Liver (tissue), 9 donors: ENCODE measurements around the gene TXNDC11. TPM values are rescaled to one million over a fixed set of nuclear protein-coding genes. Genes with fewer than 3 reads are reported as not detected.

Experiments
- DNase-seq: peaks from one replicate; pipeline ENCODE4 v3.0.0-alpha.2; 2017; ENCODE audit warnings: low spot score
- H3K27ac ChIP-seq, 2 donors: one replicate each; pipeline ENCODE4 v1.7.0; 2013; ENCODE audit warnings: inconsistent platforms in 2 of 2, low read length in 2 of 2, control low read depth in 1 of 2, low read depth in 1 of 2, mild to moderate bottlenecking in 1 of 2
- H3K27me3 ChIP-seq, 4 donors: one replicate each; pipeline versions ENCODE4 v1.6.1 to v1.7.0; 2013; ENCODE audit warnings: low read length in 3 of 4, inconsistent platforms in 1 of 4, mild to moderate bottlenecking in 1 of 4, moderate library complexity in 1 of 4; ENCODE audit not compliant: control insufficient read depth in 4 of 4, insufficient read depth in 4 of 4
- H3K36me3 ChIP-seq, 4 donors: one replicate each; pipeline versions ENCODE4 v1.6.1 to v1.7.0; 2013; ENCODE audit warnings: low read length in 3 of 4, mild to moderate bottlenecking in 3 of 4, low read depth in 1 of 4, moderate library complexity in 1 of 4; ENCODE audit not compliant: control insufficient read depth in 4 of 4, insufficient read depth in 3 of 4
- H3K4me1 ChIP-seq, 4 donors: one replicate each; pipeline versions ENCODE4 v1.6.1 to v1.7.0; 2013; ENCODE audit warnings: low read length in 3 of 4, mild to moderate bottlenecking in 3 of 4, moderate library complexity in 1 of 4; ENCODE audit not compliant: control insufficient read depth in 4 of 4, insufficient read depth in 4 of 4
- H3K4me3 ChIP-seq, 3 donors: one replicate each; pipeline versions ENCODE4 v1.6.1 to v1.7.0; 2013; ENCODE audit warnings: low read length in 3 of 3, control low read depth in 1 of 3, low read depth in 1 of 3, mild to moderate bottlenecking in 1 of 3
- H3K9ac ChIP-seq, 2 donors: one replicate each; pipeline ENCODE4 v1.7.0; 2013; ENCODE audit warnings: low read length in 2 of 2, mild to moderate bottlenecking in 2 of 2, moderate library complexity in 2 of 2, control low read depth in 1 of 2, low read depth in 1 of 2
- H3K9me3 ChIP-seq, 4 donors: one replicate each; pipeline versions ENCODE4 v1.6.1 to v1.7.0; 2013; ENCODE audit warnings: low read length in 3 of 4; ENCODE audit not compliant: control insufficient read depth in 4 of 4
- EGR1 ChIP-seq, 2 donors: IDR thresholded peaks; 2 replicates each; pipeline ENCODE4 v1.6.1; 2016 to 2018; ENCODE audit warnings: antibody characterized with exemption in 2 of 2, low read depth in 2 of 2
- FOXA2 ChIP-seq: IDR thresholded peaks from 2 replicates; pipeline ENCODE4 v1.6.1; 2016; ENCODE audit warnings: antibody characterized with exemption
- GABPA ChIP-seq, 2 donors: IDR thresholded peaks in 1 of 2; conservative IDR thresholded peaks in 1 of 2; 2 replicates each; pipeline ENCODE4 v1.6.1; 2016; ENCODE audit warnings: antibody characterized with exemption in 2 of 2, mild to moderate bottlenecking in 1 of 2, moderate library complexity in 1 of 2
- HNF4A ChIP-seq, 2 donors: conservative IDR thresholded peaks; 2 replicates each; pipeline ENCODE4 v1.6.1; 2016; ENCODE audit warnings: antibody characterized with exemption in 2 of 2, mild to moderate bottlenecking in 2 of 2
- HNF4G ChIP-seq: IDR thresholded peaks from 2 replicates; pipeline ENCODE4 v1.6.1; 2016; ENCODE audit warnings: antibody characterized with exemption
- JUND ChIP-seq, 2 donors: IDR thresholded peaks; 2 replicates each; pipeline ENCODE4 v1.6.1; 2016; ENCODE audit warnings: antibody characterized with exemption in 2 of 2
- NR2F2 ChIP-seq: IDR thresholded peaks from 2 replicates; pipeline ENCODE4 v1.6.1; 2016; ENCODE audit warnings: antibody characterized with exemption
- RAD21 ChIP-seq, 2 donors: IDR thresholded peaks; 2 replicates each; pipeline ENCODE4 v1.6.1; 2016; ENCODE audit warnings: antibody characterized with exemption in 2 of 2, mild to moderate bottlenecking in 2 of 2
- SP1 ChIP-seq: IDR thresholded peaks from 2 replicates; pipeline ENCODE4 v1.6.1; 2018; ENCODE audit warnings: antibody characterized with exemption, mild to moderate bottlenecking
- TAF1 ChIP-seq: conservative IDR thresholded peaks from 2 replicates; pipeline ENCODE4 v1.6.1; 2016; ENCODE audit warnings: antibody characterized with exemption, mild to moderate bottlenecking
- WGBS: extraction: QIAGEN DNeasy Blood & Tissue Kit; methylation state at CpG from one replicate; pipeline ENCODE4 v1.1.7; 2013; 5-methylcytosine and 5-hydroxymethylcytosine counted together
- polyA plus RNA-seq, 2 donors: library from polyadenylated mRNA; stranded (reverse) in 1 of 2; unstranded in 1 of 2; fragments of 200-250 nt in 1 of 2; fragments of >200 nt in 1 of 2; fragmentation: Nextera tagmentation in 1 of 2; extraction: Ambion mirVana in 1 of 2; gene quantifications; one replicate each; pipeline versions ENCODE4 v1.2.1 to v1.2.3, GENCODE V29; 2013 to 2015
- total RNA-seq, 2 donors: library from RNA; depleted of rRNA; stranded (reverse); fragments of >200 nt; gene quantifications; one replicate each; pipeline ENCODE4 v1.2.3, GENCODE V29; 2014
- TF ChIP-seq, protein P1 (sequence below): IDR thresholded peaks from 2 replicates; pipeline ENCODE4 v1.6.1; 2016; ENCODE audit warnings: antibody characterized with exemption, mild to moderate bottlenecking
- TF ChIP-seq, protein P2 (sequence below): IDR thresholded peaks from 2 replicates; pipeline ENCODE4 v1.6.1; 2016; ENCODE audit warnings: antibody characterized with exemption
- TF ChIP-seq, protein P3 (sequence below): IDR thresholded peaks from 2 replicates; pipeline ENCODE4 v1.6.1; 2016; ENCODE audit warnings: antibody characterized with exemption
- TF ChIP-seq, protein P4 (sequence below): fragments of 150-350 bp; IDR thresholded peaks from 2 replicates; pipeline ENCODE4 v1.5.1; 2017; ENCODE audit warnings: improper control_type of control experiment, low read depth, low read length; ENCODE audit not compliant: missing input control
- donor health status: healthy.
- donor health status: healthy.
- donor health status: healthy.
- donor health status: healthy.
- donor health status: healthy.

The TXNDC11 gene
- total and polyA plus RNA-seq, 4 donors = 26.4 to 63.5 (median 48.5) TPM

DNA sequence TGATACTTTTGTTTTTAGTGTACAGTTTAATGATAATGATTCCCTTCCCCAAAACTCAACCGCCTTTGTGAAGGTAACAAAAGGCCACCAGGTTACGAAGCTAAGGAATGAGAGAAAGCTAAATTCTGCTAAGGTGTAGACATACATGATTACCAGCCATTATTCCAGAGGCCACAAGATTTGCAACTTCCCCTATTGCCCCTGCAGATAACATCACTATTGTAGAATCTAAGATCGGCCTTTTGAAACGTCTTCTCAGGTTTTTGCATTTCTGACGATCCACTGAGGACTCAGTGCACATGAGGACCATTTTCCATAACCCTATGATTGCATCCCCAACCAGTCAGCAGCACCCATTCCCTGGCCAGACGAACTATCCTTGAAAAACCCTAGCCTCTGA is 108.3 kb downstream of the TXNDC11 start:
- no peak for DNase-seq
- Histone ChIP-seq H3K27me3 (no peaks in the 10 kb centered on the region), H3K4me3 (no peak overlapping the region), H3K9me3 (no peaks in the 10 kb centered on the region), H3K36me3 (no peaks in the 10 kb centered on the region), H3K9ac (no peak overlapping the region), H3K4me1 (peaks cover 0 to 3% (median 0%) of the 10 kb centered on the region in 4 donors), H3K27ac (no peak overlapping the region)
- no peak for TF ChIP-seq HNF4G
- TF ChIP-seq, protein P1, sequence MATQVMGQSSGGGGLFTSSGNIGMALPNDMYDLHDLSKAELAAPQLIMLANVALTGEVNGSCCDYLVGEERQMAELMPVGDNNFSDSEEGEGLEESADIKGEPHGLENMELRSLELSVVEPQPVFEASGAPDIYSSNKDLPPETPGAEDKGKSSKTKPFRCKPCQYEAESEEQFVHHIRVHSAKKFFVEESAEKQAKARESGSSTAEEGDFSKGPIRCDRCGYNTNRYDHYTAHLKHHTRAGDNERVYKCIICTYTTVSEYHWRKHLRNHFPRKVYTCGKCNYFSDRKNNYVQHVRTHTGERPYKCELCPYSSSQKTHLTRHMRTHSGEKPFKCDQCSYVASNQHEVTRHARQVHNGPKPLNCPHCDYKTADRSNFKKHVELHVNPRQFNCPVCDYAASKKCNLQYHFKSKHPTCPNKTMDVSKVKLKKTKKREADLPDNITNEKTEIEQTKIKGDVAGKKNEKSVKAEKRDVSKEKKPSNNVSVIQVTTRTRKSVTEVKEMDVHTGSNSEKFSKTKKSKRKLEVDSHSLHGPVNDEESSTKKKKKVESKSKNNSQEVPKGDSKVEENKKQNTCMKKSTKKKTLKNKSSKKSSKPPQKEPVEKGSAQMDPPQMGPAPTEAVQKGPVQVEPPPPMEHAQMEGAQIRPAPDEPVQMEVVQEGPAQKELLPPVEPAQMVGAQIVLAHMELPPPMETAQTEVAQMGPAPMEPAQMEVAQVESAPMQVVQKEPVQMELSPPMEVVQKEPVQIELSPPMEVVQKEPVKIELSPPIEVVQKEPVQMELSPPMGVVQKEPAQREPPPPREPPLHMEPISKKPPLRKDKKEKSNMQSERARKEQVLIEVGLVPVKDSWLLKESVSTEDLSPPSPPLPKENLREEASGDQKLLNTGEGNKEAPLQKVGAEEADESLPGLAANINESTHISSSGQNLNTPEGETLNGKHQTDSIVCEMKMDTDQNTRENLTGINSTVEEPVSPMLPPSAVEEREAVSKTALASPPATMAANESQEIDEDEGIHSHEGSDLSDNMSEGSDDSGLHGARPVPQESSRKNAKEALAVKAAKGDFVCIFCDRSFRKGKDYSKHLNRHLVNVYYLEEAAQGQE = no peak
- TF ChIP-seq JUND (IDR thresholded peaks at IDR 0.05) = no peak
- TF ChIP-seq, protein P2, sequence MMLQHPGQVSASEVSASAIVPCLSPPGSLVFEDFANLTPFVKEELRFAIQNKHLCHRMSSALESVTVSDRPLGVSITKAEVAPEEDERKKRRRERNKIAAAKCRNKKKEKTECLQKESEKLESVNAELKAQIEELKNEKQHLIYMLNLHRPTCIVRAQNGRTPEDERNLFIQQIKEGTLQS = no peak
- TF ChIP-seq RAD21 (IDR thresholded peaks at IDR 0.05) = no peak
- no peak for TF ChIP-seq GABPA (IDR thresholded peaks at IDR 0.05 in 1 of 2, conservative IDR thresholded peaks at IDR 0.05 in 1 of 2)
- TF ChIP-seq TAF1 = no peak
- TF ChIP-seq SP1 = no peak
- 87% methylated on average over 6 of the region's 6 CpGs for WGBS

DNA sequence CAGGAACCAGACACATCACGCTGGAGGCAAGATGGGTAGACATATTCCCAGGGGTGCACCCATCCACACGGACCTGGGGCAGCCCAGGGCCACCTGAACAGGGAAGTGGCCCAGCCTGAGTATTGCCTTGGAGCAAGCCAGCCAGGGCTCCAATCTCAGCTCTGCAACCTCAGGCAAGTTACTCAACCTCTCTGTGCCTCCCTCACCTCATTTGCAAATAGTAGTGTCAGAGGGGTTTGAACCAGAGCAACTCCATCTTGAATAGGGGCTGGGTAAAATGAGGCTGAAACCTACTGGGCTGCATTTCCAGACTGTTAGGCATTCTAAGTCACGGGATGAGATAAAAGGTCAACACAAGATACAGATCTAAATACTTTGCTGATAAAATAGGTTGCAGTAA is 109.5 kb downstream of the TXNDC11 start:
- H3K4me3 ChIP-seq = no peak overlapping the region
- H3K27me3 ChIP-seq = no peaks in the 10 kb centered on the region
- no peak for DNase-seq
- H3K9ac ChIP-seq = no peak overlapping the region
- no peak overlapping the region for H3K27ac ChIP-seq
- H3K9me3 ChIP-seq = no peaks in the 10 kb centered on the region
- H3K36me3 ChIP-seq = no peaks in the 10 kb centered on the region
- WGBS = 91% methylated on average over 3 of the region's 3 CpGs
- H3K4me1 ChIP-seq = peaks cover 0 to 3% (median 0%) of the 10 kb centered on the region in 4 donors
- TF ChIP-seq, protein P2 = no peak
- TF ChIP-seq HNF4A (conservative IDR thresholded peaks at IDR 0.05) (no peak), JUND (IDR thresholded peaks at IDR 0.05) (no peak), HNF4G (no peak), EGR1 (IDR thresholded peaks at IDR 0.05; ENCODE audit: low read depth in 2 of 2) (no peak), NR2F2 (no peak), FOXA2 (no peak)
- TF ChIP-seq, protein P3, sequence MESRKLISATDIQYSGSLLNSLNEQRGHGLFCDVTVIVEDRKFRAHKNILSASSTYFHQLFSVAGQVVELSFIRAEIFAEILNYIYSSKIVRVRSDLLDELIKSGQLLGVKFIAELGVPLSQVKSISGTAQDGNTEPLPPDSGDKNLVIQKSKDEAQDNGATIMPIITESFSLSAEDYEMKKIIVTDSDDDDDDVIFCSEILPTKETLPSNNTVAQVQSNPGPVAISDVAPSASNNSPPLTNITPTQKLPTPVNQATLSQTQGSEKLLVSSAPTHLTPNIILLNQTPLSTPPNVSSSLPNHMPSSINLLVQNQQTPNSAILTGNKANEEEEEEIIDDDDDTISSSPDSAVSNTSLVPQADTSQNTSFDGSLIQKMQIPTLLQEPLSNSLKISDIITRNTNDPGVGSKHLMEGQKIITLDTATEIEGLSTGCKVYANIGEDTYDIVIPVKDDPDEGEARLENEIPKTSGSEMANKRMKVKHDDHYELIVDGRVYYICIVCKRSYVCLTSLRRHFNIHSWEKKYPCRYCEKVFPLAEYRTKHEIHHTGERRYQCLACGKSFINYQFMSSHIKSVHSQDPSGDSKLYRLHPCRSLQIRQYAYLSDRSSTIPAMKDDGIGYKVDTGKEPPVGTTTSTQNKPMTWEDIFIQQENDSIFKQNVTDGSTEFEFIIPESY = no peak
- TF ChIP-seq, protein P4, sequence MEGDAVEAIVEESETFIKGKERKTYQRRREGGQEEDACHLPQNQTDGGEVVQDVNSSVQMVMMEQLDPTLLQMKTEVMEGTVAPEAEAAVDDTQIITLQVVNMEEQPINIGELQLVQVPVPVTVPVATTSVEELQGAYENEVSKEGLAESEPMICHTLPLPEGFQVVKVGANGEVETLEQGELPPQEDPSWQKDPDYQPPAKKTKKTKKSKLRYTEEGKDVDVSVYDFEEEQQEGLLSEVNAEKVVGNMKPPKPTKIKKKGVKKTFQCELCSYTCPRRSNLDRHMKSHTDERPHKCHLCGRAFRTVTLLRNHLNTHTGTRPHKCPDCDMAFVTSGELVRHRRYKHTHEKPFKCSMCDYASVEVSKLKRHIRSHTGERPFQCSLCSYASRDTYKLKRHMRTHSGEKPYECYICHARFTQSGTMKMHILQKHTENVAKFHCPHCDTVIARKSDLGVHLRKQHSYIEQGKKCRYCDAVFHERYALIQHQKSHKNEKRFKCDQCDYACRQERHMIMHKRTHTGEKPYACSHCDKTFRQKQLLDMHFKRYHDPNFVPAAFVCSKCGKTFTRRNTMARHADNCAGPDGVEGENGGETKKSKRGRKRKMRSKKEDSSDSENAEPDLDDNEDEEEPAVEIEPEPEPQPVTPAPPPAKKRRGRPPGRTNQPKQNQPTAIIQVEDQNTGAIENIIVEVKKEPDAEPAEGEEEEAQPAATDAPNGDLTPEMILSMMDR = no peak
